NCI-H1105 treated with DMSO at 0.1 percent for 48 hours (cell line): Measurements from ENCODE around the gene PKN2.
A peak's percentile ranks its signal among the peaks of the same experiment; 100 is the strongest.
"Not testable (repeated sequence)": the region's sequence is repeated elsewhere in the genome, so short reads cannot be mapped to it uniquely, and the experiment has no call there.

Source experiments
- DNase-seq: peaks from one replicate; lab custom pipeline; 2025; lab: John Stamatoyannopoulos, UW

PKN2 gene

GRCh38 chr1:88680471-88680870 lies 3.6 kb upstream of the PKN2 start:
- no peak for DNase-seq

GRCh38 chr1:88680911-88681622 lies 3.0 kb upstream of the PKN2 start:
- DNase-seq, result no peak

- DNase-seq, result peak; percentile 68
Measured at GRCh38 chr1:88684482-88685258, 597 bp downstream of the PKN2 start.

- DNase-seq, result no peak
Measured at GRCh38 chr1:88685259-88685620, 1.2 kb downstream of the PKN2 start.

GRCh38 chr1:88691540-88691939 lies 7.5 kb downstream of the PKN2 start:
- no peak for DNase-seq

GRCh38 chr1:88695781-88696180 lies 11.7 kb downstream of the PKN2 start:
- no peak for DNase-seq

- no peak for DNase-seq
Measured at GRCh38 chr1:88697503-88697902, 13.4 kb downstream of the PKN2 start.

GRCh38 chr1:88698140-88698539 lies 14.1 kb downstream of the PKN2 start:
- DNase-seq, result no peak

- DNase-seq, result no peak
Measured at GRCh38 chr1:88698764-88699163, 14.7 kb downstream of the PKN2 start.

- no peak for DNase-seq
Measured at GRCh38 chr1:88700425-88701013, 16.4 kb downstream of the PKN2 start.

GRCh38 chr1:88701275-88701674 lies 17.2 kb downstream of the PKN2 start:
- no peak for DNase-seq

GRCh38 chr1:88701793-88702192 lies 17.7 kb downstream of the PKN2 start:
- not testable (repeated sequence) for DNase-seq

- DNase-seq, result no peak
Measured at GRCh38 chr1:88708011-88708410, 23.9 kb downstream of the PKN2 start.

GRCh38 chr1:88712907-88713306 lies 28.8 kb downstream of the PKN2 start:
- not testable (repeated sequence) for DNase-seq

GRCh38 chr1:88716571-88716970 lies 32.5 kb downstream of the PKN2 start:
- not testable (repeated sequence) for DNase-seq

- no peak for DNase-seq
Measured at GRCh38 chr1:88722492-88722891, 38.4 kb downstream of the PKN2 start.

GRCh38 chr1:88726697-88727096 lies 42.6 kb downstream of the PKN2 start:
- DNase-seq, result no peak

GRCh38 chr1:88727205-88727604 lies 43.1 kb downstream of the PKN2 start:
- no peak for DNase-seq

- DNase-seq, result no peak
Measured at GRCh38 chr1:88729297-88729696, 45.2 kb downstream of the PKN2 start.

GRCh38 chr1:88730132-88730675 lies 46.1 kb downstream of the PKN2 start:
- no peak for DNase-seq

- no peak for DNase-seq
Measured at GRCh38 chr1:88730995-88731394, 46.9 kb downstream of the PKN2 start.

GRCh38 chr1:88731475-88732269 lies 47.6 kb downstream of the PKN2 start:
- DNase-seq, result peak; percentile 76
